Activated T-helper 9 cell treated with anti-CD3 and anti-CD28 coated beads, Interleukin-2, amount 50 U/mL, for 16 hours (primary cell): Measurements from ENCODE around the gene NBPF6.
"Not testable (repeated sequence)": the region's sequence is repeated elsewhere in the genome, so short reads cannot be mapped to it uniquely, and the experiment has no call there.

ENCODE experiments used
- DNase-seq: peaks from one replicate; pipeline ENCODE4 v3.0.0-alpha.2; 2020; ENCODE audit warnings: low read depth

The NBPF6 gene

GRCh38 chr1:108502138-108502537, 52.0 kb downstream of the NBPF6 start:
- DNase-seq: no peak

DNA sequence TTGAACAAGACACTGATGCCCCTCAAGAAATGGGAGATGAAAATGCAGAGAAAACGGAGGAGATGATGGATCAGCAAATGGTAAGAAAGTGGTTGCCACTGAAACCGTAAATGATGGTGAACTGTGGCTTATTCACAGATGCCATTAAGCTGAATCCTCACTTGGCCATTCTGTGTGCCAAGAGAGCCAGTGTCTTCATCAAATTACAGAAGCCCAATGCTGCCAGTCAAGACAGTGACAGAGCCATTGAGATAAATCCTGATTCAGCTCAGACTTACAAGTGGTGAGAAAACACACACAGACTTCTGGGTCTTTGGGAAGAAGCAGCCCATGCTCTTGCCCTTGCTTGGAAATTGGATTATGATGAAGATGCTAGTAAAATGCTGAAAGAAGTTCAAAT, 52.5 kb downstream of the NBPF6 start:
- DNase-seq: no peak

- DNase-seq: no peak
Measured at GRCh38 chr1:108503062-108503733, 53.1 kb downstream of the NBPF6 start.

DNA sequence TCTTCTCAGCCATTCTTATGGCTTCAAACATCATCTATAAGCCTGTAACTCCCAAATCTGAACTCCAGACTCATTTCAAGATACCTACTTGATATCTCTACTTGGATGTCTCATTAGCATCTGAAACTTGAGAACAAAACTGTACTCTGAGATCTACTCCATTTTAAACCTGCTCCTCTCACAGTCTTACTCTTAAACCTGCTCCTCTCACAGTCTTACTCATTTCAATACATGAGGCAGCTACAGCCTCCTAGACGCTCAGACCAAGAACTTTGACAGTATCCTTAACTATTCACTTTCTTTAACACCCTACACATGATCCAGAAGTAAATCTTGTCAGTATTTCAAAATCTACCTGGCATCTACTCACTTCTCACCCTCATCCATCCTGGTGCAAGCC, 54.3 kb downstream of the NBPF6 start:
- no peak for DNase-seq

DNA sequence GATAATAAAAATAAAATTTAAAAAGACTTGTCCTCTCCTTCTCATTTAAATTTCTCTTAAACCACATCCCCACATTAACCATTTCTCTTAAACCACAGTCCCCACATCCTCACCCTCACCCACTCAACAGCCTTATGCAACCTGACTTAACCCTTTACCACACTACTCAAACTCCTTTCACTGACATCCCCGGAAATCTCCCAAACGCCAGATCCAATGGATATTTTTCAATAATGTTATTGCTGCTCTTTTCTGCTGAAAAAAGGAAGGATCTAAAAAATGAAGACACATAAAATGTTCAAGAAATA, 55.6 kb downstream of the NBPF6 start:
- DNase-seq: no peak

- DNase-seq: no peak
Measured at GRCh38 chr1:108511764-108512163, 61.6 kb downstream of the NBPF6 start.

DNA sequence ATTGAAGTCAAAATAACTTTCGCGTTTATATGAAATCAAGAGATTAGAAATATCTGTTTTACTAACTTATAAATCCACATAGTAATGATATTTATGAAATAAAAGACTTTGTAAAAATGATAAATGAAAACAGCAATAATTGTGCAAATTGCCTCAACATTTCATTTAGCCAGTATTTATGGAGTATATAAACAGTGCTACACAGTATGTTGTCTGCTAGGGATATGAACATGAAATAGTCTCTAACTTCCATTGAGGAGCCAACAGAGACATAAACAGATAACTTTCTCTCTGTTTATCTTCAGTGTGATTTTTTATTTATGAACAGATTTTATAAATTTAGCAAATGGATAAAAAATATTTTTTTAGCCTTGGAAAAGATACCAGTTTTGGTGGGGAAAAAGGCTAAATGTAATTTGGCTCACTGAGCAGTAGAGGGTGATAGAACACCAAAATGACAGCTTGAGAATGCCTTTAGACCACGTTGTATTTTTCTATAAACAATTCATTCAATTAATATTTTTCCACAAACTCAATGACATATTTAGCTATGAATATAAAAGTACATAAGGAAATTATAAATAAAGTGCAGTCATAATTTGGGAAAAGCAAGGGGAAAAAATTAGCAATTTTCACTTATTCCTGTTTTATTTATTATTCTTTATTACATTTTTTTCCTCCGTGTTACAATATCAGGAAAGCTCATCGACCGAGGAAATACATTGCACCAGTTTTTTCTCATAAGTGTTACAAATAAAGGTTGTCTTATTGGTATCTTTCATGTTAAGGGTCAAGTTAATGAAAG, 62.3 kb downstream of the NBPF6 start:
- DNase-seq: no peak

GRCh38 chr1:108513044-108513415, 62.9 kb downstream of the NBPF6 start:
- no peak for DNase-seq

DNA sequence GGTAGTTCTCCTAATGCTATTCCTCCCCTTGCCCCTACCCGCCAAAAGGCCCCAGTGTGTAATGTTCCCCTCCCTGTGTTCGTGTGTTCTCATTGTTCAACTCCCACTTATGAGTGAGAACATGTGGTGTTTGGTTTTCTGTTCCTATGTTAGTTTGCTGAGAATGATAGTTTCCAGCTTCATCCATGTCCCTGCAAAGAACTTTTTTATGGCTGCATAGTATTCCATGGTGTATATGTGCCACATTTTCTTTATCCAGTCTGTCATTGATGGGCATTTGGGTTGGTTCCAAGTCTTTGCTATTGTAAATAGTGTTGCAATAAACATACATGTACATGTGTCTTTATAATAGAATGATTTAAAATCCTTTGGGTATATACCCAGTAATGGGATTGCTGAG, 63.8 kb downstream of the NBPF6 start:
- DNase-seq: not testable (repeated sequence)

DNA sequence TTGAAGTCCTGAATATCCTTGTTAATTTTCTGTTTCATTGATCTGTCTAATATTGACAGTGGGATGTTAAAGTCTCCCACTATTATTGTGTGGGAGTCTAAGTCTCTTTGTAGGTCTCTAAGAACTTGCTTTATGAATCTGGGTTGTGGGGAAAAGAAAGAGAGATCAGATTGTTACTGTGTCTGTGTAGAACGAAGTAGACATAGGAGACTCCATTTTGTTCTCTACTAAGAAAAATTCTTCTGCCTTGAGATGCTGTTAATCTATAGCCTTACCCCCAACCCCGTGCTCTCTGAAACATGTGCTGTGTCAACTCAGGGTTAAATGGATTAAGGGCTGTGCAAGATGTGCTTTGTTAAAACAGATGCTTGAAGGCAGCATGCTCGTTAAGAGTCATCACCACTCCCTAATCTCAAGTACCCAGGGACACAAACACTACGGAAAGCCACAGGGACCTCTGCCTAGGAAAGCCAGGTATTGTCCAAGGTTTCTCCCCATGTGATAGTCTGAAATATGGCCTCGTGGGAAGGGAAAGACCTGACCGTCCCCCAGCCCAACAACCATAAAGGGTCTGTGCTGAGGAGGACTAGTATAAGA, 67.3 kb downstream of the NBPF6 start:
- not testable (repeated sequence) for DNase-seq
